Bronchial epithelial cell (primary cell): ENCODE data around the gene ISYNA1. TPM values are rescaled to one million over a fixed set of nuclear protein-coding genes. Genes with fewer than 3 reads are reported as not detected.

Experiments used
- DNase-seq: peaks from one replicate; pipeline ENCODE4 v3.0.0-alpha.2; 2010; ENCODE audit warnings: low read depth
- FAIRE-seq: peaks from 2 replicates; lab custom pipeline; 2011; peaks lifted over from hg19 to GRCh38; lab: Jason Lieb, UNC
- H3K27me3 ChIP-seq: 2 replicates; pipeline ENCODE4 v1.5.1; 2011; ENCODE audit warnings: low read length; ENCODE audit not compliant: control insufficient read depth, insufficient read depth
- H3K36me3 ChIP-seq: 2 replicates; pipeline ENCODE4 v1.5.1; 2011; ENCODE audit warnings: low read length; ENCODE audit not compliant: control insufficient read depth, insufficient read depth
- H3K4me3 ChIP-seq: 2 replicates; pipeline ENCODE4 v1.5.1; 2011; ENCODE audit warnings: mild to moderate bottlenecking, low read depth, low read length, control low read depth
- CTCF ChIP-seq: IDR thresholded peaks from 2 replicates; pipeline ENCODE4 v1.5.1; 2011; ENCODE audit warnings: mild to moderate bottlenecking, moderate library complexity, low read length, control low read depth, inconsistent platforms; ENCODE audit not compliant: insufficient read depth, severe bottlenecking
- total RNA-seq: library from RNA; depleted of rRNA; stranded (reverse); fragments of >200 nt; gene quantifications from 2 replicates; pipeline ENCODE4 v1.2.1, GENCODE V29; 2014

Gene ISYNA1
- total RNA-seq, 1 donor from 2014 or later, result 15.3 TPM

- no peak for DNase-seq
- H3K36me3 ChIP-seq, result no peaks in the 10 kb centered on the region
- H3K4me3 ChIP-seq, result no peak overlapping the region
- no peak for TF ChIP-seq CTCF
- FAIRE-seq, result no peak
- H3K27me3 ChIP-seq, result no peaks in the 10 kb centered on the region
Measured at GRCh38 chr19:18480006-18480691, 42.2 kb upstream of the ISYNA1 start.

GRCh38 chr19:18478545-18479311 is 40.8 kb upstream of the ISYNA1 start:
- Histone ChIP-seq H3K27me3 (no peaks in the 10 kb centered on the region), H3K36me3 (peaks cover 2% of the 10 kb centered on the region), H3K4me3 (no peak overlapping the region)
- DNase-seq, result peak; percentile 77
- no peak for TF ChIP-seq CTCF
- FAIRE-seq, result peak; percentile 77

GRCh38 chr19:18477974-18478373 is 40.0 kb upstream of the ISYNA1 start:
- DNase-seq (no peak), FAIRE-seq (no peak)
- H3K4me3 ChIP-seq, result no peak overlapping the region

GRCh38 chr19:18477042-18477779 is 39.3 kb upstream of the ISYNA1 start:
- no peak for TF ChIP-seq CTCF
- no peak for DNase-seq
- Histone ChIP-seq H3K27me3 (no peaks in the 10 kb centered on the region), H3K4me3 (no peak overlapping the region), H3K36me3 (peaks cover 8% of the 10 kb centered on the region)
- no peak for FAIRE-seq

More at GRCh38 chr19:18477974-18478373, 40.0 kb upstream of the ISYNA1 start:
- Histone ChIP-seq H3K27me3 (no peaks in the 10 kb centered on the region), H3K36me3 (peaks cover 3% of the 10 kb centered on the region)
- TF ChIP-seq CTCF, result no peak

GRCh38 chr19:18476507-18477041 is 38.6 kb upstream of the ISYNA1 start:
- TF ChIP-seq CTCF, result no peak
- FAIRE-seq, result peak; percentile 28
- Histone ChIP-seq H3K27me3 (no peaks in the 10 kb centered on the region), H3K36me3 (peaks cover 9% of the 10 kb centered on the region), H3K4me3 (no peak overlapping the region)
- DNase-seq, result no peak
